ENCODE results near the gene APELA.
"Not testable (repeated sequence)": the region's sequence is repeated elsewhere in the genome, so short reads cannot be mapped to it uniquely, and the experiment has no call there.

APELA gene, protein sequence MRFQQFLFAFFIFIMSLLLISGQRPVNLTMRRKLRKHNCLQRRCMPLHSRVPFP

GRCh38 chr4:164876700-164877324 is at the start of gene APELA:
Gene APELA (plus strand): TSS chr4:164877178. CDS start chr4:164877332, 154 bp downstream.
- peak; percentile 28 for DNase-seq (ENCODE audit: low spot score)

DNA sequence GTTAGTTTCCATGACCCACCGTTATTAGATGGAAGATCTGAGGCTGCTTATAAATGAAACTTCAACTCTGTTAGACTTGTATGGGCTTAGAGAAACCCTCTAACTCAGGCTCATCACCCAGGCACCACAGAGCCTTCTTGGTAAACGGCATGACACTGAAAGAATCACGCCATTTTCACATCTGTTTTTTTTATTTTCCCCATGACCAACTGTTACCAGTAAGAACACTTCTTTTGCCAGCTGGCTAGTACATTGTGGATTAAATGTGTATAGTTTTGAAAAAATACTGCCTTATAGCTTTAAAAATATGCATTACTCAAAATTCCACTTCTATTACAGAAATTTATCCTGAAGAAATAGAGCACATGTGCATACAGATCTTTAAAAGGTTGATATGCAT is 48.0 kb upstream of the APELA start:
- DNase-seq (ENCODE audit: low spot score), result no peak

- DNase-seq (ENCODE audit: low spot score), result no peak
Observed at GRCh38 chr4:164846566-164846965, 30.4 kb upstream of the APELA start.

GRCh38 chr4:164847016-164847415 is 30.0 kb upstream of the APELA start:
- DNase-seq (ENCODE audit: low spot score), result no peak

DNA sequence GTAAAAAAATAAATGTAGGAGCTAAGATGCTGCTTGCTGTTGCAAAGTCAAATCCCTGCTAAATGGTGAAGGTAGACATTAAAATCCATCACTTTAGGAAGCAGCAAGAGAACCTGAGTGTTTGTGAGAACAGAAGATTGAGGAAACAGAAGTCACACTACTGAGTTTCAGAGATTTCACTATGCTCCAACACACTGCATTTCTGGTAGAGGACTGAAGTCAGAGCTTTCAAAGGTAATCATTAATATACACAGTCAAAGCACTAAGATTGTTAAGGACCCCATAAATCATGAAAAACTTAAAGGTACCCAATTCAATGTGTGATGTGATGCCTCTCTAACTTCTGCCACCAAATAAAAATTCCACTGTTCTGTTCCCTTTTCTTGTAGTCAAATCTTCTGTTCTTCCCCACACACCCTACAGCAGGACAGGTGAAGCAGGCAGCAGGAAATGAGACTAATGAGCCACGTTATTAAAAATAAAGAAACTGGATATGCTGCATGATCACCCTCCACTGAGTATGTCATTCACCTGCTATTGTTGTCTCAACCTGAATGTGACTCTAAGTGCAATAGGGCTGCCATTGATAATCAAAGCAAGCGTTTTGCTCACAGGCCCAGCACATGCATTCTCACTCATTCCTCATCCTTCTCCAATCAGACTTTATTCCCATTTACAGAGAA is 28.9 kb upstream of the APELA start:
- no peak for DNase-seq (ENCODE audit: low spot score)

DNA sequence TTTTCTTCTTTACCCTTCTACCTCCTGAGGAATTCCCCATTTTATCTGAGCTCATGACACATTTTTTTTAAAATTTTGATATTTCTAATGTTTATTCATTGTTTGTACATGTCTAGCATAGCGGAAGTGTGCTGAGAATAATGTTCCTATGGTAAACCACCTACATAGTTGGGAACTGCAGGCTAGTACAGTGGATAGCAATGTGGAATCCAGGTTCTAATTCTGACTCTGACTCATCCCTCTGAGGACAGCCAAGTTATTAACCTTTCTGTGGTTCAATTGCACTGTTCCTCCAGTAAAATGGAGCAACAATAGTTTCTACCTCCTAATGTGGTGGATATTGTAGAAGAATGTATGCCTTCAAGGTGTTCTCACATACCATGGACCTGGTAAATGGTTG is 20.6 kb upstream of the APELA start:
- no peak for DNase-seq (ENCODE audit: low spot score)

DNA sequence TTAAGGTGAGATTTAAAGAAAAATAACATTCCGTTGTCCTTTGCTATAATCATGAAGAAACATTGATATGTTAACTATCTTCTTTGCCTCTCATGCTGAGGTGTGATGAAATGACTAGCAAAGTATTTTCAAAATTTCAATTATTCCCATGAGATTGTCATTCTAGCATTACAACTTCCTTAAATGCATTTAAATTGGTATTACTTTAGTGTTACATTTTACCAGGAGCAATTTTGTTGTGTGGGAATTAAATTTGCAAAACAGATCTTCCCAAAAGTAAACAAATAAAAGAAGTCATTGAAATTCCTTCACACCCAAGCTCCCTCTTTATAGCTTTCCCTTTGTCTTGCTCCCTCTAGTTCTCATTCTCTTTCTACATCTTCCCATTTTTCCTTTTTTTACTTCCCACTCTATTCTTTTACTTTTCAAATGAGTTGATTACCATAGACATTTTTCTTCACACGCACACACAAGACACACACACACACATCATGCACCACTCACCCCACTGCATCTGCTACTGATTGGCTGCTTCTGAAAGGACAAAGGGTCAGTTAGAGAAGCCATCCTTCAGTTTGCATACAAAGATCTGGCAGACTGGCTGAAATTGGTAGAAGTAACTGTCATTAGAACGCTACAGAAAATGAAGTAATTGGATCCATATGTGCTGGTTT is 10.0 kb upstream of the APELA start:
- DNase-seq (ENCODE audit: low spot score), result peak; percentile 57

DNA sequence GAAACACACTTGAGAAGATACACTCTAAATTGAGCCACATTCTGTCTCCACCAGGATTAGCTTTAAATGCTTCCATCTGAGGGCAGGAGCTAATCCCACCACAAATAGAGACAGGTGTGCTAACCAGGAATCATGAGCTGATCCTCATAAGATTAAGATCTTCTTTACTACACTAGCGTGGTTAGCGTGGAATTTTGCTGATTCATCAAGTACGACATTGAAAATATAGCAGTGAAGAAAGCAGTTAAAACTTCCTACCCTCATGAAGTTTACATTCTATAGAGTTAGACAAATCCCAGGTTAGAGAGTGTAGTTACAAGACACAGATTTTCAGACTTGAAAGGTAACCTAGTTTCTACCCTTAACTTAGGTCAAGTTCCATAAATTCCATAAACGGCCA is 5.3 kb upstream of the APELA start:
- no peak for DNase-seq (ENCODE audit: low spot score)

DNA sequence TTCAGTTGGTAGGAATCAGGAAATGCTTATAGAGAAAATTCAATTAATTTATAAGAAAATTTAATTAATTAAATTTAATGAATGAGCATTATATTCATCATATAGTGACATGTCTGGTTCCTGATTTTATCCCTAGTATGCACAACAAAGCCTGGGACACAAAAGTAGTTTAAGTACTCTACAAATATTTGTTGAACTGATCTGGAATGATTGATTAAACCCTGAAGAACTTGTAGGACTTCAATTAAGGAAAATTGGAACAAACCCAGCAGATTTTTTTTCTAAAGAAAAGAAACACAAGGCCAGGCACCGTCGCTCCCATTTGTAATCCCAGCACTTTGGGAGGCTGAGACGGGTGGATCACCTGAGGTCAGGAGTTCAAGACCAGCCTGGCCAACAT is 4.5 kb upstream of the APELA start:
- DNase-seq (ENCODE audit: low spot score), result no peak

DNA sequence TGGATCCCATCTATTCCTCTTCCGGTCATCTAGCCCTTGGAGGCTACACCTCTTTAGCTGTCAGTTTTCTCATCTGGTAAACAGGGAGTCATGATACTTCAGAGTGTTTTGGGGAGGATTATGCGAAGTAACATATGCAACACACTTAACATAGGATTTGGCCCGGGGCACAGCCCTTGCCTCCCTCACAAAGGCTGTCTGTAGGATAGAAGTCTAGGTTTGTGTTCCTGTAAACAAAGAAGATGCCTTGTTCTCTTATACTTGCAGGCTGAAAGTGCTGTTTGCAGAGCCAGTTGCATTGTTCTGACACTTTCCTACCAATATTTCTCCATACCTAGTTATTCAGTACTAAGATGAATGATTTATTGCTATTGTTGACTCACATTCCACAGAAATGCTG is 2.2 kb upstream of the APELA start:
- no peak for DNase-seq (ENCODE audit: low spot score)

DNA sequence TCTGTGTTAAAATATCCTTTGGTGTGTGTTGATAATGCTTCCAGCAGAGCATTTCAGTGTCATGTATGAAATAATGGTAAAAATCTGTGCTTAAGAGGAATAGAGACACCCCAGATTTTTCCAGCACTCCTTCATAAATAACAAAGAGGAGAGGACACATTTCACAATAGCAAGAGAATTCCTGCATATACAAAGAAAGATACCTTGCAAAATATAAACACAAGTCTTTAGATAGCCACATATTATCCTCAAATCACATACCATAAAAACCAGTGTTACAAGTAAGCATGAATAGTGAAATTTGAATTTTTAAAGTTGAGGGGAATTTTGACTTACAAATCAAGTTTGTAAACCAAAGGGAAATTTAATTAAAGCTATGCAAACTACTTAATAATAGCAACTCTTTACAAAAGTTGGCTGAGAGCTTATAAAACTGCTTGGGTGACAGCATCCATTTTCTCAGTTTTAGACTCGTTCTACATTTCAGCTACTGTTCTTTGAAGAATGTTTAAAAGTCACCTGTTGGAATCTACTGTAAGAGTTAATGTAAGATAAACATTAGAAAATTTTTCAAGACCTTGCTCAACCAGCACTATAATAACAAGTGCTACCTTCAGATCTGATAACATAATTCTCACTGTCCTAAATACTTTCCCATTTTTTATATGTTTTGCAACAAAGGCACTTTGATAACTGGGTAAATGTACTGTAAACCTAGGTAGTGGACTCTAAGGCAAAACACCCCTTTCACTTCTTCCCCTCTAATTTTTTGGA is 3.7 kb downstream of the APELA start:
- DNase-seq (ENCODE audit: low spot score), result no peak

DNA sequence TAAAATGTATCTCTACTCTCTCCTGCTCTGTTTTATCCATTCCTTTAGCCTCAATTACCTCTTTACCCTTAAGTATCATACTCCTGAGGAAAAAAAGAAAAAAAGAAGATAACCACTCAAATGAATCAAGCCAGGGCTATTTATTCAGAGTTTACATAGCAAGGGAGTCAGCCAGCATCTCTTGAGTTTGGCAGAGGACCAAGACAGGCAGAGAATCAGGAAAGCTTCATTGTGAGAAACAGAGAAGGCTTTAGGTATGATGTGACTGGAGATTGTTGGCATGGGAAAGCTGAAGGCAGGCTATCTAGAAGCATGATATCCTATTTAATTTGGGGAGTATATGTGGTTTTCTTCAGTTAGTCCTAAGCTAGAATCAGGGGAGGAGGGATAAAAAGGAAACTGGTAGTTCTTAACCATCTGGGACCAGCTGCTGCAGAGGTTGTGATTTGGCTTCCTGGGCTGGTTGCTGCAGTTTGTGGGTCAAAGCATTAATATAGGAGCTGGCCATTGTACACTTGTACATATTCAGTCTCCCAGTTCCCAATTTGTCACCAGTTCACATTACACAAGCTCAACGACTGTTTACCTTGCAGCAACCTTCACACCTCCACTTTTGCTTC is 11.2 kb downstream of the APELA start:
- no peak for DNase-seq (ENCODE audit: low spot score)

GRCh38 chr4:164890691-164891090 is 13.7 kb downstream of the APELA start:
- DNase-seq (ENCODE audit: low spot score), result no peak

DNA sequence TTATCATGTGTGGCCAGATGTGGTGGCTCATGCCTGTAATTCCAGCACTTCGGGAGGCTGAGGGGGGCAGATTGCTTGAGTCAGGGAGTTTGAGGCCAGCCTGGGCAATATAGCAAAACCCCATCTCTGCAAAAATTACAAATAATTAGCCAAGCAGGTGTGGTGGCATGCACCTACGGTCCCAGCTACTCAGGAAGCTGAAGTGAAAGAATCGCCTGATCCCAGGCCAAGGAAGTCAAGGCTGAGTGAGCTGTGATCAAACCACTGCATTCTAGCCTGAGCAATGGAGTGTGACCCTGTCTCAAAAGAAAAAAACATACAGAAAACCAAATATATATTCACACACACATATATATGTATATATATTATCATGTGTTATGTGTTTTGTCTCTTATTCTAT is 15.0 kb downstream of the APELA start:
- no peak for DNase-seq (ENCODE audit: low spot score)

GRCh38 chr4:164894702-164895101 is 17.7 kb downstream of the APELA start:
- no peak for DNase-seq (ENCODE audit: low spot score)

DNA sequence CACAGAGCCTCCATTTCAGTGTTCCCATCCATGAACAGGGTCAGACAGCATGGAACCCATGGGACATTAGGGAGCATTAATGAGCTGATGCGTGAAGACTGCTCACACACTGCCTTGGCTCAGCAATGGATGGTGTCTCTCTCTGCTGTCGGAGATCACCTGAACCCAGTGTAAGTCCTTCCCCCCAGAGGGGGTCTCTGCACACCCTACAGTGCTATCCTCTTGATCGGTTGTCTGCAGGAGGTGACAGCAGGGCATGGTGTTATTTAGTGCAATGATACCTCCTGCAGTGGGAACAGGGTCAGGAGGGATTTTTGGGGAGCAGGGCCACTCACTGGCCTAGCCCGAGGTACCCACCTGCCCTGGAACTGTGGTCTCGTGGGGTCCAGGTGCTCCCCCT is 25.6 kb downstream of the APELA start:
- no peak for DNase-seq (ENCODE audit: low spot score)

DNA sequence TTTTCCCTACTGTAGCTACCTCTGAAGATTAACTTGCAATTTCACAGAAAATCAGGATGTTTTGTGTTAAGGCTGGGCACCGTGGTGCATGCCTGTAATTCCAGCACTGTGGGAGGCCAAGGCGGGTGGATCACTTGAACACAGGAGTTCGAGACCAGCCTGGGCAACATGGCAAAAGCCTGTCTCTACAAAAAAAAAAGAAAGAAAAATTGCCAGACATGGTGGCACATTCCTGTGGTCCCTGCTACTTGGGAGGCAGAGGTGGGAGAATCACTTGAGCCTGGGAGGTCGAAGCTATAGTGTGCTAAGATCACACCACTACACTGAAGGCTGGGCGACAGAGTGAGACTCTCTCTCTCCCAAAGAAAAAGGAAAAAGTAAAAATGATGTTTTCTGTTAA is 27.4 kb downstream of the APELA start:
- no peak for DNase-seq (ENCODE audit: low spot score)

GRCh38 chr4:164904941-164905340 is 28.0 kb downstream of the APELA start:
- no peak for DNase-seq (ENCODE audit: low spot score)

GRCh38 chr4:164906368-164906767 is 29.4 kb downstream of the APELA start:
- DNase-seq (ENCODE audit: low spot score), result no peak

DNA sequence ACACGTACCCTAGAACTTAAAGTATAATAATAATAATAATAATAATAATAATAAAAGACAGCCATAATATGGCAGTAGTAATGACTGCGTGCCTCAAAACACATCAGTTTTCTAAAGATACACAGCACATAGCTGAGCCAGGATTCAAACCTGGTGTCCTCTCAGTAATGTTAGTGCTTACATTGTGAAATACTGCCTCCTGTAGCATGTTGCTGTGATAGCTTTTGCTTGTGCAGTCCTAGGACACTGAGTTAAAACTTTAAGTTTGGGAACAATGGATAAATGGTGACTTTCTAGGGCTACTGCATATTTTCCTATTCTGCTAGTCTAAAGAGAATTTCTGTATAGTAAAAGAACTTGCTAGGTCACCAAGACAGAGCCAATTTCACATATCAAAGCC is 36.5 kb downstream of the APELA start:
- DNase-seq (ENCODE audit: low spot score), result not testable (repeated sequence)

DNA sequence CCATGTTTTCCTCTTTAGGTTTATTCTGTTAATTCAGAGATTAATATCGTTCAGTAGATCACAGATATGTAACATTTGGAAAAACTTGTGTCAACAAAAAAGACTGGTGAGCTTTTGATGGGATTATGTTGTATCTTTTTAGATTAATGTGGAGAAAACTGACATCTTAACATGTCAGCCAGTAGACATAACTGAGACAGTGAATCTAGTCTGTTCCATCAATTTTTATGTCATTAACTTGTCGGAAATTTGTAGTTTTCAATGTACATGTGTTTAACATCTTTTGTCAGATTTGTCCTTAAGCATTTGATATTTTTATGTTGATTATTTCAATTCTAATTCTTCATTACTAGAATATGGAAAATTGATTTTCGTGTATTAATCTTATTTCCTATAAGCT is 42.0 kb downstream of the APELA start:
- DNase-seq (ENCODE audit: low spot score), result no peak

DNA sequence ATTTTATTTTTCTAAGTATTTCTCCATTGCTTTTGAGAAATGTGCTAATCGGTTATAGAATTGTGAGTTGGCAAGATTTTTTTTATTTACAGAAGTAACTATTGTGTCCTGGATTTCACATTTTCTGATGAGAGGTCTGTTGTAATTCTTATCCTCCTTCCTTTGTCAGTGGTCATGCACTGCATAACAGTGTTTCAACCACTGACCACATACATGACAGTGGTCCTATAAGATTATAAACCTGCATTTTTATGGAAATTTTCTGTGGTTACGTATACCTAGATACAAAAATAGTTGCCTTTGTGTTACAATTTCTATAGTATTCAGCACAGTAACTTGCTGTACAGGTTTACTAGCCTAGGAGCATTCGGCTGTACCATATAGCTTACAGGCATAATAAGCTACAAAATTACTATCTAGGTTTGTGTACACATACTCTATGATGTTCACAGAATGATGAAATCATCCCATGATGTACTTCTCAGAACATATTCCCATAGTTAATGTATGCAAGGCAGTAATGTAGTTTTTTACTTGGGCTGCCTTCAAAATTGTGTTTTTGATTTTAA is 47.8 kb downstream of the APELA start:
- no peak for DNase-seq (ENCODE audit: low spot score)

Data from iPS-NIHi11 (cell line).